Suprapubic skin (tissue), 4 donors: ENCODE data around the gene STPG4. TPM values are rescaled to one million over a fixed set of nuclear protein-coding genes. Genes with fewer than 3 reads are reported as not detected.

Source experiments
- DNase-seq, 2 donors: peaks; one replicate each; pipeline ENCODE4 v3.0.0-alpha.2; 2019; ENCODE audit warnings: low spot score in 2 of 2
- H3K27ac ChIP-seq: fragments of 200-600 bp; sonication (generic); one replicate; pipeline ENCODE4 v1.5.1; 2019
- H3K27me3 ChIP-seq: fragments of 200-600 bp; sonication (generic); one replicate; pipeline ENCODE4 v1.5.1; 2019
- H3K36me3 ChIP-seq: fragments of 200-600 bp; sonication (generic); one replicate; pipeline ENCODE4 v1.5.1; 2019
- H3K4me1 ChIP-seq: fragments of 200-600 bp; sonication (generic); one replicate; pipeline ENCODE4 v1.5.1; 2019
- H3K4me3 ChIP-seq: fragments of 200-600 bp; sonication (generic); one replicate; pipeline ENCODE4 v1.5.1; 2019; ENCODE audit warnings: mild to moderate bottlenecking
- H3K9me3 ChIP-seq: fragments of 200-600 bp; sonication (generic); one replicate; pipeline ENCODE4 v1.5.1; 2019
- EP300 ChIP-seq: sonication (generic); formaldehyde crosslinking; IDR thresholded peaks from one replicate; pipeline ENCODE4 v1.6.1; 2017; ENCODE audit warnings: antibody characterized with exemption
- POLR2A ChIP-seq, 2 donors: fragments of 450-650 bp; IDR thresholded peaks; one replicate each; pipeline ENCODE4 v1.6.1; 2017; ENCODE audit warnings: antibody characterized with exemption in 2 of 2, mild to moderate bottlenecking in 2 of 2, moderate library complexity in 2 of 2
- POLR2AphosphoS5 ChIP-seq, 3 donors: sonication (generic); formaldehyde crosslinking; IDR thresholded peaks; one replicate each; pipeline ENCODE4 v1.6.1; 2017; ENCODE audit warnings: antibody characterized with exemption in 3 of 3
- WGBS: methylation state at CpG from one replicate; pipeline ENCODE4 v1.1.5; 2018; 5-methylcytosine and 5-hydroxymethylcytosine counted together
- total RNA-seq, 4 donors: library from RNA; depleted of rRNA; stranded (reverse); fragments of >200 nt; gene quantifications; one replicate each; pipeline ENCODE4 v1.1.0, GENCODE V29; 2016
- TF ChIP-seq, protein P1 (sequence below), 2 donors: fragments of 200-600 bp in 1 of 2; fragments of 450-650 bp in 1 of 2; sonication (generic) in 1 of 2; IDR thresholded peaks; one replicate each; pipeline ENCODE4 v1.5.1; 2016 to 2019; ENCODE audit warnings: antibody characterized with exemption in 2 of 2, mild to moderate bottlenecking in 1 of 2, moderate library complexity in 1 of 2

STPG4 gene
- total RNA-seq, 4 donors from 2014 or later: 0.49 to 1.4 (median 0.91) TPM; not detected in 1

GRCh38 chr2:47043891-47044239 lies 111.2 kb downstream of the STPG4 start:
- Histone ChIP-seq H3K27me3 (no peaks in the 10 kb centered on the region), H3K4me1 (peaks cover 50% of the 10 kb centered on the region), H3K27ac (peak overlapping the region; percentile 66), H3K4me3 (no peak overlapping the region), H3K9me3 (no peaks in the 10 kb centered on the region), H3K36me3 (peaks cover 59% of the 10 kb centered on the region)
- no peak for DNase-seq
- no peak for TF ChIP-seq POLR2AphosphoS5 (IDR thresholded peaks at IDR 0.05)
- TF ChIP-seq, protein P1, sequence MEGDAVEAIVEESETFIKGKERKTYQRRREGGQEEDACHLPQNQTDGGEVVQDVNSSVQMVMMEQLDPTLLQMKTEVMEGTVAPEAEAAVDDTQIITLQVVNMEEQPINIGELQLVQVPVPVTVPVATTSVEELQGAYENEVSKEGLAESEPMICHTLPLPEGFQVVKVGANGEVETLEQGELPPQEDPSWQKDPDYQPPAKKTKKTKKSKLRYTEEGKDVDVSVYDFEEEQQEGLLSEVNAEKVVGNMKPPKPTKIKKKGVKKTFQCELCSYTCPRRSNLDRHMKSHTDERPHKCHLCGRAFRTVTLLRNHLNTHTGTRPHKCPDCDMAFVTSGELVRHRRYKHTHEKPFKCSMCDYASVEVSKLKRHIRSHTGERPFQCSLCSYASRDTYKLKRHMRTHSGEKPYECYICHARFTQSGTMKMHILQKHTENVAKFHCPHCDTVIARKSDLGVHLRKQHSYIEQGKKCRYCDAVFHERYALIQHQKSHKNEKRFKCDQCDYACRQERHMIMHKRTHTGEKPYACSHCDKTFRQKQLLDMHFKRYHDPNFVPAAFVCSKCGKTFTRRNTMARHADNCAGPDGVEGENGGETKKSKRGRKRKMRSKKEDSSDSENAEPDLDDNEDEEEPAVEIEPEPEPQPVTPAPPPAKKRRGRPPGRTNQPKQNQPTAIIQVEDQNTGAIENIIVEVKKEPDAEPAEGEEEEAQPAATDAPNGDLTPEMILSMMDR (IDR thresholded peaks at IDR 0.05): no peak
- TF ChIP-seq EP300: no peak
- no peak for TF ChIP-seq POLR2A (IDR thresholded peaks at IDR 0.05)
- 68% methylated on average over 4 of the region's 4 CpGs for WGBS

- Histone ChIP-seq H3K4me1 (peaks cover 54% of the 10 kb centered on the region), H3K4me3 (no peak overlapping the region), H3K36me3 (peaks cover 56% of the 10 kb centered on the region), H3K27ac (peak overlapping the region; percentile 66), H3K27me3 (no peaks in the 10 kb centered on the region), H3K9me3 (no peaks in the 10 kb centered on the region)
- TF ChIP-seq EP300 (no peak), POLR2A (IDR thresholded peaks at IDR 0.05) (no peak), POLR2AphosphoS5 (IDR thresholded peaks at IDR 0.05) (no peak)
- TF ChIP-seq, protein P1 (IDR thresholded peaks at IDR 0.05): no peak
- 30% methylated on average over 8 of the region's 8 CpGs for WGBS
- no peak for DNase-seq
Measured at GRCh38 chr2:47043142-47043890, 111.8 kb downstream of the STPG4 start.

GRCh38 chr2:47041891-47042684 lies 113.0 kb downstream of the STPG4 start:
- no peaks in the 10 kb centered on the region for H3K9me3 ChIP-seq
- H3K4me3 ChIP-seq: no peak overlapping the region
- 79% methylated on average over 11 of the region's 11 CpGs for WGBS
- H3K36me3 ChIP-seq: peaks cover 50% of the 10 kb centered on the region
- TF ChIP-seq POLR2A (IDR thresholded peaks at IDR 0.05) (no peak), EP300 (no peak), POLR2AphosphoS5 (IDR thresholded peaks at IDR 0.05) (no peak)
- TF ChIP-seq, protein P1 (IDR thresholded peaks at IDR 0.05): no peak
- H3K27me3 ChIP-seq: no peaks in the 10 kb centered on the region
- peak overlapping the region; percentile 66 for H3K27ac ChIP-seq
- H3K4me1 ChIP-seq: peaks cover 55% of the 10 kb centered on the region
- no peak for DNase-seq

- DNase-seq: no peak
- TF ChIP-seq, protein P1 (IDR thresholded peaks at IDR 0.05): no peak
- TF ChIP-seq POLR2A (IDR thresholded peaks at IDR 0.05) (no peak), EP300 (no peak), POLR2AphosphoS5 (IDR thresholded peaks at IDR 0.05) (no peak)
- H3K27ac ChIP-seq: no peak overlapping the region
- H3K4me3 ChIP-seq: no peak overlapping the region
- peaks cover 44% of the 10 kb centered on the region for H3K36me3 ChIP-seq
- 51% methylated on average over 4 of the region's 8 CpGs for WGBS
- H3K27me3 ChIP-seq: no peaks in the 10 kb centered on the region
- H3K4me1 ChIP-seq: peaks cover 53% of the 10 kb centered on the region
- H3K9me3 ChIP-seq: no peaks in the 10 kb centered on the region
Measured at GRCh38 chr2:47041063-47041462, 114.0 kb downstream of the STPG4 start.

GRCh38 chr2:47040651-47041050 lies 114.5 kb downstream of the STPG4 start:
- no peaks in the 10 kb centered on the region for H3K27me3 ChIP-seq
- no peak overlapping the region for H3K27ac ChIP-seq
- no peaks in the 10 kb centered on the region for H3K9me3 ChIP-seq
- DNase-seq: no peak
- H3K4me1 ChIP-seq: peaks cover 56% of the 10 kb centered on the region
- 67% methylated on average over 9 of the region's 10 CpGs for WGBS
- no peak overlapping the region for H3K4me3 ChIP-seq
- TF ChIP-seq POLR2AphosphoS5 (IDR thresholded peaks at IDR 0.05): no peak
- TF ChIP-seq, protein P1 (IDR thresholded peaks at IDR 0.05): no peak
- no peak for TF ChIP-seq EP300
- no peak for TF ChIP-seq POLR2A (IDR thresholded peaks at IDR 0.05)
- peaks cover 40% of the 10 kb centered on the region for H3K36me3 ChIP-seq
